ENCODE data around the gene COL4A3. TPM values are rescaled to one million over a fixed set of nuclear protein-coding genes. Genes with fewer than 3 reads are reported as not detected.

The COL4A3 gene
- total and polyA plus RNA-seq, 9 of the 15 experiments (the other 6 are each of a cell fraction or from before 2014, with no cell fraction given): not detected

GRCh38 chr2:227194219-227194618, 29.8 kb downstream of the COL4A3 start:
- H3K4me2 ChIP-seq (ENCODE audit: insufficient read depth, low read length): no peak overlapping the region
- no peak overlapping the region for H3K9ac ChIP-seq (ENCODE audit: insufficient read depth in 1 of 2, low read depth in 2 of 2, low read length in 2 of 2)
- intact Hi-C loops (cut with micrococcal nuclease): no loop called here
- POLR2A ChIA-PET: no interaction called here
- no peak overlapping the region for H3K4me3 ChIP-seq
- DNase-seq (ENCODE audit: extremely low read depth in 1 of 4, low spot score in 3 of 4) (no peak), ATAC-seq (no peak), FAIRE-seq (no peak)
- H3K79me2 ChIP-seq (ENCODE audit: control insufficient read depth, insufficient read depth, low read length): no peaks in the 10 kb centered on the region
- no peak overlapping the region for H3K27ac ChIP-seq (ENCODE audit: extremely low read depth, low read depth, low read length)
- 0% methylated on average over 1 of the region's 2 CpGs for WGBS (ENCODE audit: insufficient coverage, low coverage, missing lambda C conversion rate)
- no peaks in the 10 kb centered on the region for H3K27me3 ChIP-seq (ENCODE audit: control insufficient read depth in 2 of 2, insufficient read depth in 2 of 2, low read length in 2 of 2)
- H3K9me3 ChIP-seq (replicated peaks; ENCODE audit: control insufficient read depth, insufficient read depth, low read depth, low read length): no peaks in the 10 kb centered on the region
- no peaks in the 10 kb centered on the region for H4K20me1 ChIP-seq (replicated peaks; ENCODE audit: control insufficient read depth, insufficient read depth, low read length)
- no peaks in the 10 kb centered on the region for H3K4me1 ChIP-seq (replicated peaks in 1 of 2; ENCODE audit: control insufficient read depth in 2 of 2, insufficient read depth in 2 of 2, low read length in 2 of 2)
- no peak for TF ChIP-seq E2F5 (CRISPR knock-in tag; IDR thresholded peaks at IDR 0.05)
- TF ChIP-seq ZNF644 (tag; IDR thresholded peaks at IDR 0.05; ENCODE audit: low read depth): no peak
- no peak for TF ChIP-seq RBFOX2 (IDR thresholded peaks at IDR 0.05; ENCODE audit: low read depth, low read length)
- no peaks in the 10 kb centered on the region for H3K36me3 ChIP-seq (ENCODE audit: control insufficient read depth, insufficient read depth, low read length)
- BruUV-seq (replicated peaks): no TSS peak
- H2AFZ ChIP-seq (ENCODE audit: low read depth, low read length): no peak overlapping the region
- in situ Hi-C loops (cut with MboI): no loop called here
- H3K9me1 ChIP-seq (ENCODE audit: control insufficient read depth, insufficient read depth, low read length): no peaks in the 10 kb centered on the region
- CTCF ChIA-PET (ENCODE audit: low intra/inter-chr PET ratio): no interaction called here

- 0% methylated on average over 3 of the region's 3 CpGs for WGBS (ENCODE audit: insufficient coverage, low coverage, missing lambda C conversion rate)
- Histone ChIP-seq H3K27me3 (ENCODE audit: control insufficient read depth in 2 of 2, insufficient read depth in 2 of 2, low read length in 2 of 2) (no peaks in the 10 kb centered on the region), H3K4me2 (ENCODE audit: insufficient read depth, low read length) (no peak overlapping the region), H3K36me3 (ENCODE audit: control insufficient read depth, insufficient read depth, low read length) (no peaks in the 10 kb centered on the region), H2AFZ (ENCODE audit: low read depth, low read length) (no peak overlapping the region), H3K4me1 (replicated peaks in 1 of 2; ENCODE audit: control insufficient read depth in 2 of 2, insufficient read depth in 2 of 2, low read length in 2 of 2) (no peaks in the 10 kb centered on the region), H3K9ac (ENCODE audit: insufficient read depth in 1 of 2, low read depth in 2 of 2, low read length in 2 of 2) (no peak overlapping the region), H3K9me3 (replicated peaks; ENCODE audit: control insufficient read depth, insufficient read depth, low read depth, low read length) (no peaks in the 10 kb centered on the region), H3K4me3 (no peak overlapping the region), H3K9me1 (ENCODE audit: control insufficient read depth, insufficient read depth, low read length) (no peaks in the 10 kb centered on the region), H3K27ac (ENCODE audit: extremely low read depth, low read depth, low read length) (no peak overlapping the region), H3K79me2 (ENCODE audit: control insufficient read depth, insufficient read depth, low read length) (no peaks in the 10 kb centered on the region), H4K20me1 (replicated peaks; ENCODE audit: control insufficient read depth, insufficient read depth, low read length) (no peaks in the 10 kb centered on the region)
- ChIA-PET POLR2A (no interaction called here), CTCF (ENCODE audit: low intra/inter-chr PET ratio) (no interaction called here)
- no TSS peak for BruUV-seq (replicated peaks)
- FAIRE-seq (no peak), ATAC-seq (no peak), DNase-seq (ENCODE audit: extremely low read depth in 1 of 4, low spot score in 3 of 4) (no peak)
- in situ Hi-C loops (cut with MboI) (no loop called here), intact Hi-C loops (cut with micrococcal nuclease) (no loop called here)
- TF ChIP-seq CBFB (CRISPR knock-in tag; IDR thresholded peaks at IDR 0.05) (no peak), MAZ (CRISPR knock-in tag; conservative IDR thresholded peaks at IDR 0.05 in 1 of 2, IDR thresholded peaks at IDR 0.05 in 1 of 2) (no peak), CBX3 (IDR thresholded peaks at IDR 0.05; ENCODE audit: borderline replicate concordance in 1 of 2, low read length in 2 of 2) (no peak), TSHZ1 (CRISPR knock-in tag; IDR thresholded peaks at IDR 0.05) (no peak), ZBTB7A (IDR thresholded peaks at IDR 0.05; ENCODE audit: borderline replicate concordance, control insufficient read depth, low read depth, low read length) (no peak), ARID2 (IDR thresholded peaks at IDR 0.05) (no peak), ZNF668 (CRISPR knock-in tag; IDR thresholded peaks at IDR 0.05) (no peak), SREBF2 (CRISPR knock-in tag; IDR thresholded peaks at IDR 0.05) (no peak), XRCC5 (IDR thresholded peaks at IDR 0.05; ENCODE audit: low read depth, low read length) (no peak), FOXJ3 (CRISPR knock-in tag; IDR thresholded peaks at IDR 0.05) (no peak), HDAC2 (IDR thresholded peaks at IDR 0.05) (no peak)
Measured at GRCh38 chr2:227198866-227199265, 34.4 kb downstream of the COL4A3 start.

All from K562 (cell line).